ENCODE data around the gene PRIMA1. TPM values are rescaled to one million over a fixed set of nuclear protein-coding genes. Genes with fewer than 3 reads are reported as not detected.

The PRIMA1 gene
- total and polyA plus RNA-seq, 4 donors: 0.22 to 0.78 (median 0.53) TPM

DNA sequence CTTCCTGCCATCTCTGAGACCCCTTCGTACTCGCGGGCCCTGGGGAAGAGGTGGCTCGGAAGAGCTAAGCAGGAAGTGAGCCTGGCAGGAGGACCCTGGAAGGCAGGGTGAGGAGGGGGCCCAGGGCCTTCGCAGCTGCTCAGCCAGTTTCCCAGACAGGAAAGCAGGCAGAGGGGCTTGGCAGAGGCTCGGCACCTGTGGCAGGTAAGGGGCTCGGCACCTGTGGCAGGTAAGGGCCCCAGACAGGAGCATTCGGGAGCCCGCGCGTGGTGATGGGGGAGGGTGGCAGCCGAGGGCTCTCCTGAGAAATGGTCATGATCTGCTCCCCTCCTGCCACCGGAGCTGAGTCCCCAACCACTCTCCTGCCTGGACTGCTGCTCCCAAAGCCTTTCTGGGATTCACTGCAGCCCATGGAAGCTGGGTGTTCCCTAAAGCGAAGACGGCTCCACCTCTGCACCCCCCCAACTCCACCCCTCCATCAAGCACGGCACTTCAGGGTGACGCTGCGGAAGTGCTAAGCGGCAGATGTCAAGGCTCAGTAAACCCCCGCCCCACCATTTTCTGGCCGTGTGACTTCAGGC is 63.2 kb downstream of the PRIMA1 start:
- no peaks in the 10 kb centered on the region for H3K36me3 ChIP-seq (ENCODE audit: control insufficient read depth in 4 of 4, insufficient read depth in 4 of 4, low read length in 4 of 4)
- H3K9me3 ChIP-seq (ENCODE audit: control insufficient read depth in 4 of 4, insufficient read depth in 3 of 4, low read length in 3 of 4): peaks cover 0 to 3% (median 0%) of the 10 kb centered on the region in 4 donors
- no peaks in the 10 kb centered on the region for H3K27me3 ChIP-seq (ENCODE audit: control insufficient read depth in 3 of 3, insufficient read depth in 3 of 3, low read length in 2 of 3)
- no peak overlapping the region for H3K9ac ChIP-seq (ENCODE audit: insufficient read depth in 1 of 2, low read length in 2 of 2)
- DNase-seq (no peak), ATAC-seq (ENCODE audit: insufficient read depth, low FRiP score) (no peak)
- H3K27ac ChIP-seq (ENCODE audit: low read depth in 1 of 2, low read length in 1 of 2): no peak overlapping the region
- H3K4me1 ChIP-seq (ENCODE audit: control insufficient read depth in 5 of 5, insufficient read depth in 5 of 5, low read length in 5 of 5): no peaks in the 10 kb centered on the region
- 62 to 66% methylated on average over 20 to 21 of the region's 21 CpGs for WGBS, 2 donors
- H3K4me3 ChIP-seq: no peak overlapping the region
- TF ChIP-seq, protein P1, sequence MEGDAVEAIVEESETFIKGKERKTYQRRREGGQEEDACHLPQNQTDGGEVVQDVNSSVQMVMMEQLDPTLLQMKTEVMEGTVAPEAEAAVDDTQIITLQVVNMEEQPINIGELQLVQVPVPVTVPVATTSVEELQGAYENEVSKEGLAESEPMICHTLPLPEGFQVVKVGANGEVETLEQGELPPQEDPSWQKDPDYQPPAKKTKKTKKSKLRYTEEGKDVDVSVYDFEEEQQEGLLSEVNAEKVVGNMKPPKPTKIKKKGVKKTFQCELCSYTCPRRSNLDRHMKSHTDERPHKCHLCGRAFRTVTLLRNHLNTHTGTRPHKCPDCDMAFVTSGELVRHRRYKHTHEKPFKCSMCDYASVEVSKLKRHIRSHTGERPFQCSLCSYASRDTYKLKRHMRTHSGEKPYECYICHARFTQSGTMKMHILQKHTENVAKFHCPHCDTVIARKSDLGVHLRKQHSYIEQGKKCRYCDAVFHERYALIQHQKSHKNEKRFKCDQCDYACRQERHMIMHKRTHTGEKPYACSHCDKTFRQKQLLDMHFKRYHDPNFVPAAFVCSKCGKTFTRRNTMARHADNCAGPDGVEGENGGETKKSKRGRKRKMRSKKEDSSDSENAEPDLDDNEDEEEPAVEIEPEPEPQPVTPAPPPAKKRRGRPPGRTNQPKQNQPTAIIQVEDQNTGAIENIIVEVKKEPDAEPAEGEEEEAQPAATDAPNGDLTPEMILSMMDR (IDR thresholded peaks at IDR 0.05; ENCODE audit: control extremely low read depth, extremely low read depth): no peak

DNA sequence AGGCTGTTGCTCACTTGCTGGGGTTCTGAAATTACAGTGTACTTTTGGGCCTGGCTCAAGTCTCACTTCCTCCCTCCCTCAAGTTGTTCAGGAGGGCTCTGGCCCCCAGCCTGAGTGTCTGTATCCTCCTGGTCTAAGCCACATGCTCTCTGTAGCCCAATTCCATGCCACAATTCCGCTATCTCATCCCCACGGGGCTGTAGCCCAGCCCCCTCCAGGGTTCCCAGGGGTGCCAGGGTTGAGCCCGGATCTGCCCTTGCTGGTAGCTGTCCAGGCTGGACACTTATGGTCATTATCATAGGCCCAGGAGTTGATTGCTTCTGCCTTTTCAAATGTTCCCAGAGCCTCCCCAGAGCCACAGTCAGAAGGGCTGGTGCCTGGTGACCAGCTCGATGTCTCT is 65.3 kb downstream of the PRIMA1 start:
- Histone ChIP-seq H3K4me3 (no peak overlapping the region), H3K27me3 (ENCODE audit: control insufficient read depth in 3 of 3, insufficient read depth in 3 of 3, low read length in 2 of 3) (no peaks in the 10 kb centered on the region), H3K4me1 (ENCODE audit: control insufficient read depth in 5 of 5, insufficient read depth in 5 of 5, low read length in 5 of 5) (no peaks in the 10 kb centered on the region), H3K9me3 (ENCODE audit: control insufficient read depth in 4 of 4, insufficient read depth in 3 of 4, low read length in 3 of 4) (peaks cover 0 to 3% (median 0%) of the 10 kb centered on the region in 4 donors), H3K9ac (ENCODE audit: insufficient read depth in 1 of 2, low read length in 2 of 2) (no peak overlapping the region), H3K27ac (ENCODE audit: low read depth in 1 of 2, low read length in 1 of 2) (no peak overlapping the region), H3K36me3 (ENCODE audit: control insufficient read depth in 4 of 4, insufficient read depth in 4 of 4, low read length in 4 of 4) (no peaks in the 10 kb centered on the region)
- DNase-seq (no peak), ATAC-seq (ENCODE audit: insufficient read depth, low FRiP score) (no peak)
- WGBS, 2 donors: 87 to 94% methylated on average over 4 of the region's 4 CpGs
- TF ChIP-seq, protein P1 (IDR thresholded peaks at IDR 0.05; ENCODE audit: control extremely low read depth, extremely low read depth): no peak

DNA sequence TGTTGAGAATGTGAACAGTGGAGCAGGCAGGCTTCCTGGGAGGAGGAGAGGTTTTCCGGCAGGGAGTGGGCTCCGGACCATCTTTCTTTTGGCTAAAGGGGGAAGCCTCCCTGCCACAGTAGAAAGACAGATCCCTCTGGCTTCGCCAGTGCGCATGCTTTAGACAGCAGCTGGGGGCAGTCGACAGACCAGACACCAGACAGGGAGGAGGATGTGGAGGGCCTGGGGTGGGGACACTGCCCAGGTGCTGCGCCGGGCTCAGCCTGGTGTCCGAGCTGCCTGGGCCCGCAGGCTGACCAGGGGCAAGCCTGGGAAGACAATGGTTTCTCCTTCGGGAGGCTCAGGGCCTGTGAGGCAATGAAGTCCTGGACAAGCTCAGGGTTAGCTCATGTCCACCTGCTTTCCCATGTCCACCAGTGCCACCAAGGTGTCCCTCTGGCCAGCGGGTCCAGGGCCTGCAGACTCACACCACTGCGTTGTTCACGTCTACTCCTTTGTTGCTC is 67.3 kb downstream of the PRIMA1 start:
- H3K4me3 ChIP-seq: no peak overlapping the region
- H3K27me3 ChIP-seq (ENCODE audit: control insufficient read depth in 3 of 3, insufficient read depth in 3 of 3, low read length in 2 of 3): no peaks in the 10 kb centered on the region
- no peaks in the 10 kb centered on the region for H3K36me3 ChIP-seq (ENCODE audit: control insufficient read depth in 4 of 4, insufficient read depth in 4 of 4, low read length in 4 of 4)
- DNase-seq (no peak), ATAC-seq (ENCODE audit: insufficient read depth, low FRiP score) (no peak)
- H3K9ac ChIP-seq (ENCODE audit: insufficient read depth in 1 of 2, low read length in 2 of 2): no peak overlapping the region
- whole genome bisulfite sequencing, 2 donors: 91 to 94% methylated on average over 13 of the region's 13 CpGs
- TF ChIP-seq, protein P1 (IDR thresholded peaks at IDR 0.05; ENCODE audit: control extremely low read depth, extremely low read depth): no peak
- peaks cover 0 to 3% (median 0%) of the 10 kb centered on the region in 4 donors for H3K9me3 ChIP-seq (ENCODE audit: control insufficient read depth in 4 of 4, insufficient read depth in 3 of 4, low read length in 3 of 4)
- H3K27ac ChIP-seq (ENCODE audit: low read depth in 1 of 2, low read length in 1 of 2): no peak overlapping the region
- no peaks in the 10 kb centered on the region for H3K4me1 ChIP-seq (ENCODE audit: control insufficient read depth in 5 of 5, insufficient read depth in 5 of 5, low read length in 5 of 5)

Measured in lung (tissue), 12 donors.